ENCODE measurements around the gene C1orf94.

DNA sequence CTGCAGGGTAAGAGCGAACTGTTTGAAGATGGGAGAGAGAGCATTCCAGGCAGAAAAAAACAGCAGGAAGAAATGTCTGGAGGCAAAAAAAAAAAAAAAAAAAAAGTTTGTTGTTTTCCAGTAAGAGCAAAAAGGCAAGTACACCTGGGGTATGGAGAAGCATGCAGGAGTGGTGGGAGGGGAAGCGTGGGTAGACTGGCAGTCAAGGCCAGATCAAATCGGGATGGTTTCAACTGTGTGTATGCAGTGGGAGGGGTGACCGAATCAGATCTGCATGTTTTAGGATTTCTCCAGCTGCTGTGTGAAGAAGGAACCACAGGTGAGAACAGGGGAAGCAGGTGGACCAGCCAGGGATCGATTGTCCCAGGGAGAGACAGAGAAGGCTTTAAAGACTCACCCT, 46.4 kb upstream of the C1orf94 start:
- TF ChIP-seq POLR2A (IDR thresholded peaks at IDR 0.05) = no peak
- TF ChIP-seq, protein P1, sequence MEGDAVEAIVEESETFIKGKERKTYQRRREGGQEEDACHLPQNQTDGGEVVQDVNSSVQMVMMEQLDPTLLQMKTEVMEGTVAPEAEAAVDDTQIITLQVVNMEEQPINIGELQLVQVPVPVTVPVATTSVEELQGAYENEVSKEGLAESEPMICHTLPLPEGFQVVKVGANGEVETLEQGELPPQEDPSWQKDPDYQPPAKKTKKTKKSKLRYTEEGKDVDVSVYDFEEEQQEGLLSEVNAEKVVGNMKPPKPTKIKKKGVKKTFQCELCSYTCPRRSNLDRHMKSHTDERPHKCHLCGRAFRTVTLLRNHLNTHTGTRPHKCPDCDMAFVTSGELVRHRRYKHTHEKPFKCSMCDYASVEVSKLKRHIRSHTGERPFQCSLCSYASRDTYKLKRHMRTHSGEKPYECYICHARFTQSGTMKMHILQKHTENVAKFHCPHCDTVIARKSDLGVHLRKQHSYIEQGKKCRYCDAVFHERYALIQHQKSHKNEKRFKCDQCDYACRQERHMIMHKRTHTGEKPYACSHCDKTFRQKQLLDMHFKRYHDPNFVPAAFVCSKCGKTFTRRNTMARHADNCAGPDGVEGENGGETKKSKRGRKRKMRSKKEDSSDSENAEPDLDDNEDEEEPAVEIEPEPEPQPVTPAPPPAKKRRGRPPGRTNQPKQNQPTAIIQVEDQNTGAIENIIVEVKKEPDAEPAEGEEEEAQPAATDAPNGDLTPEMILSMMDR (IDR thresholded peaks at IDR 0.05) = no peak
